NAMALWA (cell line): ENCODE results near the gene OPA1.

ENCODE experiments used
- DNase-seq: peaks from one replicate; pipeline ENCODE4 v3.0.0-alpha.2; 2015; ENCODE audit warnings: low spot score

The OPA1 gene

DNA sequence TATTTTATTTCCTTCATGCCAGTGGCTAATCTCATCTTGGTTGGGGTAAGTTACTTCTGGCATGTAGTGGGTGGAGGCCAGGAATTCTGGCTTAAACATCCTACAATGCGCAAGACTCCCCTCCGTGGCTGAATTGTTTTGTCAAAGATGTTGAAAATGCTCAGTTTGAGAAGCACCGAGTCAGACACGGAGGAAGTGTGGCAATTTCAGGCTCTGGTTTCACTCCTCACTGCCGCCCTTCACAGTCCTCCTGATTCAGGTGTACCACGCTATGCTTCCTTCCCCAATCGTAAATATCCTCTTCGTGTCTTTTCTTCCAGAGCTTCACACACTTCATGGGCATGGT, 150.7 kb downstream of the OPA1 start:
- peak; percentile 55 for DNase-seq

DNA sequence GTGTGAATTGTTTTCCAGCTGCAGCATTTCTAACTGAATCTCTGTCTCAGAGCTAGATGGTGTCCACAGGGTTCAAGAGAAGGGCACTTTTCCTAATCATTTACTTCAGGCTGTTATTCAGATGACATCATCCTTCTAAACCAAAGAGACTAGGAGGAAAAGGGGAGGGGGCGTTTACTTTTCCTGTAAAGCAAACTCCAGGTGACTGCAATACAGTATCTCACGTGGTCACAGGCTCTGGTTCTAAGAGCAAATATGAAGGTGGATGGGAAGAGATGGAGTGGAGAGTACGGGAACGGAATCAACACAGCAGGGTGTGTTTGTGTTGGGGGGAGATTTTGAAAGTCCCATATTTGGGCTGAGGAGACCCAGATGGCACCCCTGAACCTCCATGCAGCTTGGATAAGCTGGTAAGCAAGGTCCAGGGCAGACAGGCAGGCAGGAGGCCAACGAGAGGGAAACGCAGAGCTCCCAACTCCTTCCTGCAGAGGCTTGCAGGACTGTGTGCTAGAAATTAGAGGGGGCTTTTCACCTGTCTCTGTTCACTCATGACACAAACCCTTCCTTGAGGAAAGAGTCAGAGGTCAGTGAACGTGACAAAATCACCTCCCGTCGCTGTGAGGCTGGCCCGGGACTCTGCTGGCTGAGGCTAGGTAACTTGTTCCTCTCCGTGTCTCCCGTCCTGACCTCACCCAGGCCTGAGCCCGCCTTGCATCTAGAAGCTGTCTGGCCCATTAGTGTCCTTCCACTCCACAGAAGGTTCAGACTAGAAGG, 151.2 kb downstream of the OPA1 start:
- DNase-seq, result no peak

DNA sequence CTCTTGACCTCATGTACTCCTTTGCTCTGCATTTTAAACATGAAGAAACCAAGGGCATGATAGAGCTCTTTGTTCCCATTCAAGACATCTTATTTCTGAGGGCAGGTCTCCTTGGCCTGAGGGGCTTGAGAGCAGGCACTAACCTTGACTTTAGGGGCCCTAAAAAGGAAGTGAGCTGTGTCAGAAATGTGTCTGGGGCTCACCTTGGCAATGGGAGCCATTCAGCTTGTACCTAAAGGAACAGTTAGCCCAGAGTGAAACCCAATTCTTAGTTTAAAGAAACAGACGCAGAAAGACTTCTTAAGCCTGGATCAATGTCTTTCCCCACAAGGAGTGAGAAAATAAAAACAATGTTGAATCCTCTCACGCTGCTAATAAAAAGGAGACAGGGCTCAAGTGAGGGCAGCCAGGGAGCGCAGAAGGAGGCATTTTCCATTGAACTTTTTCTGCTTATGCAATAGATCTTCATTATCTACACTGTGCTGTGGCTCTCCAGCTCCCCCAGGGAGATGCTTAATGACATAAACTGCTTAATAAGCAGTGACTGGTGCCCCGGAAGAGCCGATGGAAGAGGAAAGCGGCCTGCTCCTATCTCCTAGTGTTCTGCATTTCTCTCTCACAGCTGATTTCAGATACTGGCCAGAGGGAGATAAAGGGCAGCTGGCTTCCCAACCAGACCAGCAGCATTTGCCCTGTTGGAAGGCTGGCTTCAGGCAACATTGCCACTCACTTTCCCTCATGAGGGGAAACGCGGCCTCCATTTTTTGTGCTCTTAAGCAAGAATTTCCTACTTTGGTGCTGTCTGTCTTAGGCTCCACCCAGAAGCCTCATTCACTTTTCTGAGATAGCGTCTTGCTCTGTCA, 152.0 kb downstream of the OPA1 start:
- DNase-seq, result peak; percentile 5

DNA sequence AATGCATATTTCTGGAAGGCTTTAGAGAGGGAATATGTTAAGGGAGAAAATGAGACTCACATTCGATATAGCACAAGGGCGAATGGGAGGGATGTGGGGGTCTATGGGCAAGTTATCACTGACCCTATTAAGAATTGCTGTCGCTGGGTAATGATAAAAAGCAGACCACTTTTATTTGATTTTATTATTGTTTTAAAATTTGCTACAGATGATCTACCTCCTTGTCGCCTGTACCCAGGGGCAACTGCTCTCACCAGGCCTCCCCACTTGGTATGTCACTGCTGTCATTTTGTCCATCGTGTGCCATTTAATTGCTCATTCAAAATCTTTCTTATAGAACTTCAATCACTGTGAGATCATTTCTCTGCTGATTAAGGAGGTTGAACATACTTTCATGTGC, 153.8 kb downstream of the OPA1 start:
- no peak for DNase-seq
